Common myeloid progenitor, CD34-positive (primary cell): Measurements from ENCODE around the gene CADM1.

Experiments
- CTCF ChIA-PET: fragments of 350-600 bp; sonication (Branson Sonifier 250); formaldehyde crosslinking; loops from one replicate; lab custom pipeline; 2021; ENCODE audit warnings: antibody characterized with exemption; lab: Charles Lee
- POLR2A ChIA-PET: fragments of 350-600 bp; sonication (Branson Sonifier 250); formaldehyde crosslinking; loops from one replicate; lab custom pipeline; 2021; ENCODE audit warnings: antibody characterized with exemption; lab: Charles Lee
- DNase-seq, 3 donors: peaks; one replicate each; pipeline versions ENCODE4 v3.0.0 to v3.0.0-alpha.2; 2013
- H3K27ac ChIP-seq, 2 experiments: 1 replicate in 1 of 2; 2 replicates in 1 of 2; pipeline ENCODE4 v1.7.0; 2013; ENCODE audit warnings: inconsistent platforms in 2 of 2, low read length in 2 of 2, mild to moderate bottlenecking in 2 of 2, low read depth in 1 of 2, moderate library complexity in 1 of 2; ENCODE audit not compliant: severe bottlenecking in 2 of 2, insufficient read depth in 1 of 2, poor library complexity in 1 of 2
- H3K27me3 ChIP-seq, 5 experiments: replicated peaks in 2 of 5; 1 replicate in 3 of 5; 2 replicates in 2 of 5; pipeline versions ENCODE4 v1.6.1 to v1.7.0; 2013; ENCODE audit warnings: low read length in 4 of 5, mild to moderate bottlenecking in 2 of 5, moderate library complexity in 2 of 5, inconsistent platforms in 1 of 5; ENCODE audit not compliant: insufficient read depth in 5 of 5, control insufficient read depth in 4 of 5
- H3K36me3 ChIP-seq, 4 experiments: 1 replicate in 2 of 4; 2 replicates in 2 of 4; pipeline versions ENCODE4 v1.6.1 to v1.7.0; 2013; ENCODE audit warnings: low read length in 3 of 4, control low read depth in 1 of 4, mild to moderate bottlenecking in 1 of 4; ENCODE audit not compliant: control insufficient read depth in 4 of 4, insufficient read depth in 4 of 4
- H3K4me1 ChIP-seq, 4 experiments: 1 replicate in 3 of 4; 2 replicates in 1 of 4; pipeline versions ENCODE4 v1.6.1 to v1.7.1; 2013; ENCODE audit warnings: low read length in 3 of 4, mild to moderate bottlenecking in 3 of 4, control low read depth in 1 of 4, inconsistent platforms in 1 of 4, moderate library complexity in 1 of 4; ENCODE audit not compliant: control insufficient read depth in 4 of 4, insufficient read depth in 4 of 4; ENCODE audit errors: control extremely low read depth in 1 of 4
- H3K4me3 ChIP-seq, 7 experiments: 1 replicate in 4 of 7; 2 replicates in 3 of 7; pipeline versions ENCODE4 v1.5.1 to v1.7.0; 2013; ENCODE audit warnings: mild to moderate bottlenecking in 7 of 7, low read length in 6 of 7, moderate library complexity in 6 of 7, inconsistent platforms in 2 of 7, low read depth in 2 of 7, control low read depth in 1 of 7; ENCODE audit not compliant: insufficient read depth in 4 of 7, control insufficient read depth in 1 of 7; ENCODE audit errors: extremely low read depth in 1 of 7
- H3K9me3 ChIP-seq, 5 experiments: 1 replicate in 4 of 5; 2 replicates in 1 of 5; pipeline versions ENCODE4 v1.6.1 to v1.7.1; 2013; ENCODE audit warnings: low read length in 4 of 5, mild to moderate bottlenecking in 2 of 5, inconsistent platforms in 1 of 5, low read depth in 1 of 5, moderate library complexity in 1 of 5; ENCODE audit not compliant: control insufficient read depth in 4 of 5, insufficient read depth in 2 of 5; ENCODE audit errors: control extremely low read depth in 1 of 5
- WGBS: methylation state at CpG from one replicate; pipeline ENCODE4 v1.1.5; 2013; ENCODE audit not compliant: insufficient coverage; 5-methylcytosine and 5-hydroxymethylcytosine counted together

CADM1 gene

GRCh38 chr11:115338476-115338875 lies 165.7 kb downstream of the CADM1 start:
- POLR2A ChIA-PET: no interaction called here
- no peaks in the 10 kb centered on the region for H3K9me3 ChIP-seq
- CTCF ChIA-PET: no interaction called here
- no peaks in the 10 kb centered on the region for H3K36me3 ChIP-seq
- peaks cover 0 to 19% (median 4%) of the 10 kb centered on the region in 5 experiments for H3K27me3 ChIP-seq
- no peaks in the 10 kb centered on the region for H3K4me1 ChIP-seq
- WGBS: 93% methylated on average over 3 of the region's 3 CpGs
- no peak overlapping the region for H3K27ac ChIP-seq
- DNase-seq: no peak
- no peak overlapping the region for H3K4me3 ChIP-seq

DNA sequence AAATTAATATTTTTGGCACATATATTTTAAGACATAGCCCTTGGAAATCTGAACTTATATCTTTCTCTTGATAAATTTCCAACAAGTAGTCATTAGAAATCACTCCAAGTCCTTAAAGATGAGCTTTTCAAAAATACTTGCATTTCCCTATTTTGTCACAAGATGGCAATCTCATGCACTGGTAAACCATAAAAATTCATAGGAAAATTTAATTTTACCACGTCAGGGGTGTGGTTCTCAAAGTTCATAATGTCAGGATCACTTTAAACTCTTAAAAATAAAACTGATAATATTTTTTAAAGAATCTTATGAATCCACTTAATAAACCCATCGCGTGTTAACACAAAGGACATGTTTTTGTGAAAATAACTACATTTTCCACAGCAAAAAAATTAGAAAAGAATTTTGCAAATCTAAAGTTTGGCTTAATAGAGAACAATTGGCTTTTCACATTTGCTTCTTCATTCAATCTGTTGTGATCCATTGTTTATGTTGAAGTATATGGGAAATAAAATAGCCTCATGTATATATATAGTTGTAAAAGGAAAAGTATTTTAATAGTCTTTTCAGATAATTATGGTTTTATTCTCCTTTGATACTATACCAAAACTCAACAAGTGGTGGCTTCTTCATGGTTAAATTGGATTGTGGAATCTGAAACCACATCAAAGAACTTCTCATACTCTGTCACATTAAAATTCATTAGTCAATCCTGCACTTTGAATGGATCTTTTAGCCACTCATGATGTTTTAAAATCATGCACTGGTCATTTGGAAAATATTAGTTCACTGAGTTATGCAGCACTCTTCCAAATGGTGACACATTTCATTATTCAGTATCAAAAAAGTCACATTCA lies 169.1 kb downstream of the CADM1 start:
- Histone ChIP-seq H3K27ac (no peak overlapping the region), H3K4me1 (no peaks in the 10 kb centered on the region), H3K27me3 (peaks cover 0 to 30% (median 4%) of the 10 kb centered on the region in 5 experiments), H3K4me3 (no peak overlapping the region), H3K9me3 (no peaks in the 10 kb centered on the region), H3K36me3 (no peaks in the 10 kb centered on the region)
- WGBS: no CpG with 5 or more reads among the region's 3 CpGs
- CTCF ChIA-PET: interaction anchor here (0.7 to 2.4 kb wide), 4 partner anchors 10 to 44 kb away, joined by 3 to 6 read pairs (median 3); no protein-coding TSS in a partner anchor
- POLR2A ChIA-PET: no interaction called here
- DNase-seq: peak; percentile 27 to 47 (median 37)

- Histone ChIP-seq H3K27ac (no peak overlapping the region), H3K9me3 (no peaks in the 10 kb centered on the region), H3K27me3 (peaks cover 0 to 30% (median 4%) of the 10 kb centered on the region in 5 experiments), H3K4me3 (no peak overlapping the region), H3K36me3 (no peaks in the 10 kb centered on the region), H3K4me1 (no peaks in the 10 kb centered on the region)
- no peak for DNase-seq
- ChIA-PET CTCF (interaction anchor here (0.6 to 2.4 kb wide), 5 partner anchors 9 to 945 kb away, joined by 3 to 6 read pairs (median 3); no protein-coding TSS in a partner anchor), POLR2A (no interaction called here)
- no CpG with 5 or more reads among the region's 1 CpG for WGBS
Measured at GRCh38 chr11:115333949-115334348, 170.3 kb downstream of the CADM1 start.

DNA sequence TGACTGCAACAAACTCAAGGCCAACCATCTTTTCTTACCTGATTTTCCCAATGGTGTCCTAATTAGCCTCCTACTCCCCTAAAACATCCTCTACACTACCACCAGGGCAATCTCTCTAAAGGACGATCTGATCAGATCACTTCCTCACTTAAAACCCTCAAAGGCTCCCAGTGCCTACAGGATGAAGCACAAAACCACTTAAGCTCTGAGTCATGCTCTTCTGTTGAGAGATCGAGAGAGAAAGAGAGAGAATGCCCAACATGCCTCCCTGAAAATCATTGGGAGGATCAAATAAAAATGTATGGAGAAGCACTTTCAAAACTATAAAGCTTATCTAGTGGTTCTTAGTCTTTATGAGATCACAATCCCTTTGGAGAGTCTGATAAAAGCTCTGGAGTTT lies 171.1 kb downstream of the CADM1 start:
- CTCF ChIA-PET: interaction anchor here (0.6 to 2.4 kb wide), 5 partner anchors 8 to 946 kb away, joined by 3 to 6 read pairs (median 3); no protein-coding TSS in a partner anchor
- WGBS: 0% methylated on average over 1 of the region's 2 CpGs
- peak in 2 of 3 donors; percentile 6 to 7 for DNase-seq

GRCh38 chr11:115330684-115331482 lies 173.3 kb downstream of the CADM1 start:
- no peaks in the 10 kb centered on the region for H3K36me3 ChIP-seq
- no peaks in the 10 kb centered on the region for H3K9me3 ChIP-seq
- 100% methylated on average over 2 of the region's 3 CpGs for WGBS
- H3K27ac ChIP-seq: no peak overlapping the region
- H3K27me3 ChIP-seq: peaks cover 0 to 17% (median 0%) of the 10 kb centered on the region in 5 experiments
- H3K4me3 ChIP-seq: no peak overlapping the region
- POLR2A ChIA-PET: no interaction called here
- CTCF ChIA-PET: no interaction called here
- H3K4me1 ChIP-seq: no peaks in the 10 kb centered on the region
- DNase-seq: no peak

More for the DNA sequence above, 171.1 kb downstream of the CADM1 start:
- no peaks in the 10 kb centered on the region for H3K9me3 ChIP-seq
- H3K36me3 ChIP-seq: no peaks in the 10 kb centered on the region
- H3K27ac ChIP-seq: no peak overlapping the region
- H3K4me3 ChIP-seq: no peak overlapping the region
- no peaks in the 10 kb centered on the region for H3K4me1 ChIP-seq
- peaks cover 0 to 30% (median 4%) of the 10 kb centered on the region in 5 experiments for H3K27me3 ChIP-seq
- POLR2A ChIA-PET: interaction anchor here (0.6 kb wide), 1 partner anchor 13 kb away, joined by 3 read pairs; no protein-coding TSS in a partner anchor

DNA sequence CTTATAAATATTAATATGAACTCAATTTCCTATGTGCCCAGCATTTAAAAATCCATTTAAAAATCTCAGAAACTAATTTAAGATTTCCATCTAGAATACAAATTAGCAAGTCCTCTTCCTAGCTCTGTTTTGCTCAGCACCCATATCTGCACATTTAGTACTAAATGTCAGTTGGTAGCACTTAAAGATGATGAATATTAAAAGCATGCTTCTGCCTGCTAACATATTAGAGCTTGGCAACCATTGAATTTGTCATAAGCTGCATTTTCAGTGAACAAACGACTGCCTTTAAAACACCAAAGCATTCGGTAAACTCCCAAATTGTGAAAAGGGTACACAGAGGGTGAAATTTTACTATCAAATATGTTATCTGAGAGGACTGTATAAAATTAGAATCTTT lies 177.7 kb downstream of the CADM1 start:
- Histone ChIP-seq H3K4me1 (no peaks in the 10 kb centered on the region), H3K9me3 (no peaks in the 10 kb centered on the region), H3K27me3 (peaks cover 0 to 15% (median 0%) of the 10 kb centered on the region in 5 experiments), H3K36me3 (no peaks in the 10 kb centered on the region), H3K4me3 (no peak overlapping the region), H3K27ac (no peak overlapping the region)
- POLR2A ChIA-PET: no interaction called here
- WGBS: no CpG with 5 or more reads among the region's 2 CpGs
- CTCF ChIA-PET: no interaction called here
- no peak for DNase-seq
